ENCODE measurements around the gene CTBP2.

DNA sequence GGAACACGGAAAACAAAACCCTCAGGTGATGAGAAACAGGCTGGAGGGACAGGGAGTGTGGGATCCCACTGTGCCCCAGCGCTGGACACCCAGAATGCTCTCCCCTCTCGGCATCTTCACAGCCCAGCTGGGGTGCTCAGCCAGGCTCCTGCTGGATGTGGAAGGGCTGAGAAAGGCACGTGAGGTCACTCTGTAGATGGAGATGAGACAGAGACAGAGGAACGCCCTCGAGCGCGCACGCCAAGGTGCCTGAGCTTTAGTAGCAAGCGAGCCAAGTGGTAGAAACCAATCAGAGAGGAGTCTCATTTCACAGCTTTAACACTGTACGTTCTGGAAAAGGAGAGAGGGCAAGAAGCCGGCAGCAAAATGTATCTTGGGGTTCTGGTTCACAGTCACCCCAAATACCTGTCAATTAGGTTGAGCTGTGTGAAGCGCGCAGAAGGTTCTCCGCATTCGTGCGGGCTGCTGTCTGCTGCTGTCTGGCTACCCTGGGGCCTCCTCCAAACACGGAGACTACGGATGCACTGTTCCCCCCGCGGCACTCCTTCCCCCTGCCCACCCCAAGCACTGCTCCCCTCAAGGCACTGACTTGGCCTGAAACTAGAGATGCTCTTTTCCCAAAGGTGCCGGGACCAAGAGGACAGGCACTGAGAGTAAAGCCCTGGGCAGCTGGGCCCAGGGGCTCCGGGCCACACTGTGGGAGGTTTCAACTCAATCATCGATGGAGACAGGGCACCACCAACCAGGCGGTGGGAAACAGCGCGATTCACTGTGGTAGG lies 127.0 kb downstream of the CTBP2 start:
- TF ChIP-seq, protein P1, sequence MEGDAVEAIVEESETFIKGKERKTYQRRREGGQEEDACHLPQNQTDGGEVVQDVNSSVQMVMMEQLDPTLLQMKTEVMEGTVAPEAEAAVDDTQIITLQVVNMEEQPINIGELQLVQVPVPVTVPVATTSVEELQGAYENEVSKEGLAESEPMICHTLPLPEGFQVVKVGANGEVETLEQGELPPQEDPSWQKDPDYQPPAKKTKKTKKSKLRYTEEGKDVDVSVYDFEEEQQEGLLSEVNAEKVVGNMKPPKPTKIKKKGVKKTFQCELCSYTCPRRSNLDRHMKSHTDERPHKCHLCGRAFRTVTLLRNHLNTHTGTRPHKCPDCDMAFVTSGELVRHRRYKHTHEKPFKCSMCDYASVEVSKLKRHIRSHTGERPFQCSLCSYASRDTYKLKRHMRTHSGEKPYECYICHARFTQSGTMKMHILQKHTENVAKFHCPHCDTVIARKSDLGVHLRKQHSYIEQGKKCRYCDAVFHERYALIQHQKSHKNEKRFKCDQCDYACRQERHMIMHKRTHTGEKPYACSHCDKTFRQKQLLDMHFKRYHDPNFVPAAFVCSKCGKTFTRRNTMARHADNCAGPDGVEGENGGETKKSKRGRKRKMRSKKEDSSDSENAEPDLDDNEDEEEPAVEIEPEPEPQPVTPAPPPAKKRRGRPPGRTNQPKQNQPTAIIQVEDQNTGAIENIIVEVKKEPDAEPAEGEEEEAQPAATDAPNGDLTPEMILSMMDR (IDR thresholded peaks at IDR 0.05; ENCODE audit: low read length) = no peak
- no peak for TF ChIP-seq EZH2phosphoT487 (IDR thresholded peaks at IDR 0.05; ENCODE audit: low read length)

Data from MM.1S (cell line).